Keratinocyte (primary cell): ENCODE data around the gene SEPTIN5. TPM values are rescaled to one million over a fixed set of nuclear protein-coding genes. Genes with fewer than 3 reads are reported as not detected.

Experiments
- DNase-seq: peaks from one replicate; pipeline ENCODE4 v3.0.0-alpha.2; 2011; ENCODE audit warnings: low read depth, missing footprints, low spot score
- FAIRE-seq: peaks from 2 replicates; lab custom pipeline; 2011; peaks lifted over from hg19 to GRCh38; lab: Jason Lieb, UNC
- H2AFZ ChIP-seq: 2 replicates; pipeline ENCODE4 v1.6.0; 2012; ENCODE audit warnings: low read length, control low read depth, inconsistent platforms; ENCODE audit not compliant: control insufficient read depth
- H3K27ac ChIP-seq: 2 replicates; pipeline ENCODE4 v1.5.1; 2011; ENCODE audit warnings: low read length; ENCODE audit not compliant: control insufficient read depth, insufficient read depth
- H3K27me3 ChIP-seq: 3 replicates; pipeline ENCODE4 v1.6.0; 2011; ENCODE audit warnings: low read length; ENCODE audit not compliant: control insufficient read depth, insufficient read depth; ENCODE audit errors: extremely low read depth
- H3K36me3 ChIP-seq, 2 experiments: 2 replicates in 1 of 2; 3 replicates in 1 of 2; pipeline ENCODE4 v1.5.1; 2011; ENCODE audit warnings: low read length in 2 of 2, mild to moderate bottlenecking in 1 of 2; ENCODE audit not compliant: control insufficient read depth in 2 of 2, insufficient read depth in 2 of 2; ENCODE audit errors: extremely low read depth in 1 of 2
- H3K4me1 ChIP-seq: 3 replicates; pipeline ENCODE4 v1.5.1; 2011; ENCODE audit warnings: low read length; ENCODE audit not compliant: control insufficient read depth, insufficient read depth; ENCODE audit errors: extremely low read depth
- H3K4me2 ChIP-seq: 3 replicates; pipeline ENCODE4 v1.6.0; 2011; ENCODE audit warnings: low read depth, low read length; ENCODE audit not compliant: control insufficient read depth, insufficient read depth; ENCODE audit errors: extremely low read depth
- H3K4me3 ChIP-seq, 3 experiments: fragments of 200-600 bp in 1 of 3; sonication (generic) in 1 of 3; 2 replicates in 2 of 3; 3 replicates in 1 of 3; pipeline ENCODE4 v1.5.1; 2011 to 2016; ENCODE audit warnings: low read length in 3 of 3, mild to moderate bottlenecking in 3 of 3, control low read depth in 2 of 3, inconsistent platforms in 1 of 3, low read depth in 1 of 3, mixed read lengths in 1 of 3, mixed run types in 1 of 3, moderate library complexity in 1 of 3; ENCODE audit not compliant: control insufficient read depth in 2 of 3, insufficient read depth in 2 of 3; ENCODE audit errors: extremely low read depth in 1 of 3
- H3K79me2 ChIP-seq: 2 replicates; pipeline ENCODE4 v1.6.0; 2012; ENCODE audit warnings: low read length; ENCODE audit not compliant: control insufficient read depth, insufficient read depth
- H3K9ac ChIP-seq: 3 replicates; pipeline ENCODE4 v1.6.0; 2011; ENCODE audit warnings: low read length; ENCODE audit not compliant: control insufficient read depth, insufficient read depth; ENCODE audit errors: extremely low read depth
- H3K9me1 ChIP-seq: 3 replicates; pipeline ENCODE4 v1.6.0; 2011; ENCODE audit warnings: low read length; ENCODE audit not compliant: control insufficient read depth, insufficient read depth; ENCODE audit errors: extremely low read depth
- H3K9me3 ChIP-seq: 2 replicates; pipeline ENCODE4 v1.5.1; 2012; ENCODE audit warnings: low read depth, low read length; ENCODE audit not compliant: control insufficient read depth
- H4K20me1 ChIP-seq: 3 replicates; pipeline ENCODE4 v1.6.0; 2011; ENCODE audit warnings: low read length; ENCODE audit not compliant: control insufficient read depth, insufficient read depth; ENCODE audit errors: extremely low read depth
- CTCF ChIP-seq, 3 experiments: IDR thresholded peaks in 1 of 3; conservative IDR thresholded peaks in 1 of 3; optimal IDR thresholded peaks in 1 of 3; 2 replicates in 2 of 3; 3 replicates in 1 of 3; pipeline versions ENCODE3 to v1.5.1; 2011; ENCODE audit warnings: low read length in 3 of 3, mild to moderate bottlenecking in 3 of 3, moderate library complexity in 2 of 3, control low read depth in 1 of 3, inconsistent platforms in 1 of 3; ENCODE audit not compliant: insufficient read depth in 2 of 3; ENCODE audit errors: extremely low read depth in 1 of 3
- EZH2 ChIP-seq: IDR thresholded peaks from one replicate; pipeline ENCODE4 v1.6.1; 2012; ENCODE audit warnings: inconsistent platforms, mild to moderate bottlenecking, low read length, moderate library complexity
- dilution Hi-C: fragments of 300-500 bp; cut with MboI; formaldehyde crosslinking; loops from one replicate; pipeline ENCODE4 v1.7.0; 2020; ENCODE audit warnings: low sequenced_read_pairs; ENCODE audit not compliant: extremely low pct_ligation_motif_present
- polyA plus RNA-seq, 5 experiments: library from polyadenylated mRNA; depleted of rRNA in 3 of 5; stranded (reverse) in 3 of 5; stranded (forward) in 1 of 5; unstranded in 1 of 5; fragments of >200 nt; gene quantifications; 1 replicate in 1 of 5; 2 replicates in 3 of 5; 3 replicates in 1 of 5; pipeline versions ENCODE4 v1.2.1 to v1.2.3, GENCODE V29; 2011 to 2012; ENCODE audit warnings: missing spikeins in 2 of 5, low read depth in 1 of 5, low replicate concordance in 1 of 5

Gene SEPTIN5
- polyA plus RNA-seq, 1 donor (not counting 4 experiments of a cell fraction or from before 2014, with no cell fraction given), result 2.2 TPM

- Histone ChIP-seq H2AFZ (no peak overlapping the region), H3K4me1 (peaks cover under 1% of the 10 kb centered on the region), H3K27me3 (no peaks in the 10 kb centered on the region), H3K27ac (no peak overlapping the region), H3K9ac (no peak overlapping the region), H3K4me2 (no peak overlapping the region), H3K4me3 (no peak overlapping the region), H3K9me3 (no peaks in the 10 kb centered on the region), H4K20me1 (no peaks in the 10 kb centered on the region), H3K36me3 (no peaks in the 10 kb centered on the region), H3K9me1 (no peaks in the 10 kb centered on the region), H3K79me2 (peaks cover 5% of the 10 kb centered on the region)
- no peak for FAIRE-seq
- DNase-seq, result no peak
- TF ChIP-seq CTCF (optimal IDR thresholded peaks at IDR 0.05 in 1 of 3, IDR thresholded peaks at IDR 0.05 in 1 of 3, conservative IDR thresholded peaks at IDR 0.05 in 1 of 3; ENCODE audit: extremely low read depth in 1 of 3, insufficient read depth in 2 of 3, low read length in 3 of 3) (no peak), EZH2 (no peak)
- dilution Hi-C loops, result no loop called here
Measured at GRCh38 chr22:19770349-19771220, 56.3 kb downstream of the SEPTIN5 start.

GRCh38 chr22:19772422-19772672 is 58.0 kb downstream of the SEPTIN5 start:
- FAIRE-seq (no peak), DNase-seq (no peak)
- no peaks in the 10 kb centered on the region for H3K4me1 ChIP-seq
- no peak overlapping the region for H2AFZ ChIP-seq
- no peaks in the 10 kb centered on the region for H3K36me3 ChIP-seq
- no peaks in the 10 kb centered on the region for H3K27me3 ChIP-seq
- no peak overlapping the region for H3K27ac ChIP-seq
- dilution Hi-C loops, result no loop called here
- H4K20me1 ChIP-seq, result no peaks in the 10 kb centered on the region
- no peak overlapping the region for H3K9ac ChIP-seq
- H3K9me3 ChIP-seq, result no peaks in the 10 kb centered on the region
- TF ChIP-seq EZH2, result no peak
- no peak for TF ChIP-seq CTCF (optimal IDR thresholded peaks at IDR 0.05 in 1 of 3, IDR thresholded peaks at IDR 0.05 in 1 of 3, conservative IDR thresholded peaks at IDR 0.05 in 1 of 3; ENCODE audit: extremely low read depth in 1 of 3, insufficient read depth in 2 of 3, low read length in 3 of 3)
- peaks cover 5% of the 10 kb centered on the region for H3K79me2 ChIP-seq
- H3K4me3 ChIP-seq, result no peak overlapping the region
- H3K4me2 ChIP-seq, result no peak overlapping the region
- no peaks in the 10 kb centered on the region for H3K9me1 ChIP-seq

Other genes starting within 250 kb of the SEPTIN5 start
- gene UFD1, start 235.3 kb upstream of the SEPTIN5 start, polyA plus RNA-seq, result 145 to 156 TPM (median 150 TPM) in 3 replicates
- gene CDC45, start 234.6 kb upstream of the SEPTIN5 start, polyA plus RNA-seq, result 5.2 to 22.7 TPM (median 14.3 TPM) in 3 replicates
- gene CLDN5, start 190.1 kb upstream of the SEPTIN5 start, polyA plus RNA-seq, result not detected in 3 replicates
- gene GP1BB, start 9.0 kb downstream of the SEPTIN5 start, polyA plus RNA-seq, result 0.05 to 0.23 TPM in 2 of 3 replicates, not detected in the other
- gene TBX1, start 46.3 kb downstream of the SEPTIN5 start, polyA plus RNA-seq, result 0.10 TPM in 1 of 3 replicates, not detected in the others
- 2.0 to 4.1 TPM (median 2.4 TPM) in 3 replicates for gene GNB1L, start 140.4 kb downstream of the SEPTIN5 start, polyA plus RNA-seq
- gene RTL10, start 140.4 kb downstream of the SEPTIN5 start, polyA plus RNA-seq, result 12.9 to 23.4 TPM (median 18.2 TPM) in 3 replicates
- 130 to 225 TPM (median 139 TPM) in 3 replicates for gene COMT, start 227.3 kb downstream of the SEPTIN5 start, polyA plus RNA-seq
- gene TXNRD2, start 227.3 kb downstream of the SEPTIN5 start, polyA plus RNA-seq, result 12.9 to 18.6 TPM (median 16.0 TPM) in 3 replicates